Sigmoid colon (tissue), 7 donors: ENCODE data around the gene CBX2. TPM values are rescaled to one million over a fixed set of nuclear protein-coding genes. Genes with fewer than 3 reads are reported as not detected.

Source experiments
- DNase-seq: peaks from one replicate; pipeline ENCODE4 v3.0.0-alpha.2; 2019
- H3K27ac ChIP-seq, 4 donors: fragments of 200-600 bp; sonication (generic); one replicate each; pipeline ENCODE4 v1.5.1; 2016 to 2019; ENCODE audit warnings: mild to moderate bottlenecking in 1 of 4
- H3K27me3 ChIP-seq, 3 donors: fragments of 200-600 bp; sonication (generic); one replicate each; pipeline ENCODE4 v1.5.1; 2019; ENCODE audit warnings: mild to moderate bottlenecking in 1 of 3
- H3K36me3 ChIP-seq, 4 donors: fragments of 200-600 bp; sonication (generic); one replicate each; pipeline ENCODE4 v1.5.1; 2016 to 2019
- H3K4me1 ChIP-seq, 4 donors: fragments of 200-600 bp; sonication (generic); one replicate each; pipeline ENCODE4 v1.5.1; 2017 to 2019
- H3K4me3 ChIP-seq, 4 donors: fragments of 200-600 bp; sonication (generic); one replicate each; pipeline ENCODE4 v1.5.1; 2017 to 2019; ENCODE audit warnings: mild to moderate bottlenecking in 2 of 4, moderate library complexity in 1 of 4
- H3K9me3 ChIP-seq, 4 donors: fragments of 200-600 bp in 3 of 4; sonication (generic) in 3 of 4; one replicate each; pipeline versions ENCODE4 v1.5.1 to v1.6.1; 2013 to 2019
- EP300 ChIP-seq, 4 donors: sonication (generic); formaldehyde crosslinking; IDR thresholded peaks; one replicate each; pipeline ENCODE4 v1.6.1; 2017; ENCODE audit warnings: antibody characterized with exemption in 4 of 4
- POLR2A ChIP-seq, 2 donors: fragments of 450-650 bp; IDR thresholded peaks; one replicate each; pipeline ENCODE4 v1.6.1; 2016; ENCODE audit warnings: antibody characterized with exemption in 2 of 2, mild to moderate bottlenecking in 2 of 2, moderate library complexity in 2 of 2
- POLR2AphosphoS5 ChIP-seq, 4 donors: sonication (generic); formaldehyde crosslinking; IDR thresholded peaks; one replicate each; pipeline ENCODE4 v1.6.1; 2017; ENCODE audit warnings: antibody characterized with exemption in 4 of 4
- WGBS, 2 donors: extraction: QIAGEN DNeasy Blood & Tissue Kit; methylation state at CpG; one replicate each; pipeline ENCODE4 v1.1.7; 2013; 5-methylcytosine and 5-hydroxymethylcytosine counted together
- intact Hi-C: fragments of 100-400 bp; cut with DNase I; formaldehyde crosslinking; loops from one replicate; pipeline ENCODE4 v1.15.1; 2023
- polyA plus RNA-seq, 3 donors: library from polyadenylated mRNA; stranded (reverse); fragments of 200-250 nt; gene quantifications; one replicate each; pipeline ENCODE4 v1.2.3, GENCODE V29; 2013
- total RNA-seq, 4 donors: library from RNA; depleted of rRNA; stranded (reverse); fragments of >200 nt; gene quantifications; one replicate each; pipeline ENCODE4 v1.1.0, GENCODE V29; 2016
- TF ChIP-seq, protein P1 (sequence below), 4 experiments: fragments of 450-650 bp in 3 of 4; fragments of 200-600 bp in 1 of 4; IDR thresholded peaks; one replicate each; pipeline ENCODE4 v1.5.1; 2016 to 2019; ENCODE audit warnings: antibody characterized with exemption in 4 of 4, mild to moderate bottlenecking in 3 of 4, moderate library complexity in 2 of 4
- donor health status: healthy with polysubstance abuse.
- donor health status: Bipolar disorder and iron deficiency.
- donor health status: healthy.

CBX2 gene
- total and polyA plus RNA-seq, 7 donors = under 0.01 to 2.0 (median 0.34) TPM; not detected in 1

DNA sequence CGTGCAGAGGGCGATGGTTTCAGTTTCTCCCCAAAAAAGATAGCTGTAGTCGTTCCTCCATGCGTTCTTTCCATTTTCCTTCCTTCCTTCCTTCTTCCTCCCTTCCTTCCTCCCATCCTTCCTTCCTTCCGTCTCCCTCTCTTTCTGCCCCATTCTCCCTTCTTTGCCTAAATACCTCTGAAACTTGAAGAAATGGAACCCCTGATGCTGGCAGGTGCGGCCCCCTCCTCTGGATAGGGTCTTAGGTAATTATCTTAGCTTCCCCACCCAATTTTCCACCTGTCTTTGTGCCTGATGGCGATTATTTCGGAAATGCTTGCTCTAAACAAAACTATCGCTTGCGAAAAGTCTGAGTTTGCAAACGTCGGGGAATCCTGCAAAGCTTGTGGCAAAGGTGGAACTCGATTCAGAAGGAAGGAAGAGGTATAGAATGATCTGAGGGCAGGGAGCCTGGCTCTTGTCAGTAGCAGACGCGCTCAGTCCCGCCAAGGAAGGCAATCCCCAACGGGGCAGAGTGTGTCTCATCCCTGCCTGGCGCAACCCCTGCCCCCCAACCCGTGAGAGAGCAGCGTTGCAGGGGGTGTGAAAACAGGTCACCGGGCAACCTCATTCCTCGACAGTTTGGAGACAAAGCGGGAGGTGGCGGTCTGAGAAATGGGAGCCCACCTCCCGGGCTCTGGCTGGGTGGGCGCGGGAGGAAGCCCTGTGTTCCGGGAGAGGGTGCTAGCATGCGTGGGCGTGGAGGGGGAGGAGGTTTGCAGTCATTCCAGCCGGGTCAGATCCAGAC, 21.8 kb downstream of the CBX2 start:
- no peak for DNase-seq
- Histone ChIP-seq H3K9me3 (no peaks in the 10 kb centered on the region), H3K27ac (no peak overlapping the region), H3K36me3 (no peaks in the 10 kb centered on the region), H3K4me3 (no peak overlapping the region), H3K4me1 (peaks cover 0 to 82% (median 52%) of the 10 kb centered on the region in 4 donors), H3K27me3 (peaks cover 70 to 77% (median 75%) of the 10 kb centered on the region in 3 donors)
- WGBS, 2 donors = 4 to 5% methylated on average over 31 of the region's 31 CpGs
- TF ChIP-seq POLR2AphosphoS5 (IDR thresholded peaks at IDR 0.05) (peak in 1 of 4 donors; percentile 6), EP300 (IDR thresholded peaks at IDR 0.05) (no peak)
- intact Hi-C loops = no loop called here

DNA sequence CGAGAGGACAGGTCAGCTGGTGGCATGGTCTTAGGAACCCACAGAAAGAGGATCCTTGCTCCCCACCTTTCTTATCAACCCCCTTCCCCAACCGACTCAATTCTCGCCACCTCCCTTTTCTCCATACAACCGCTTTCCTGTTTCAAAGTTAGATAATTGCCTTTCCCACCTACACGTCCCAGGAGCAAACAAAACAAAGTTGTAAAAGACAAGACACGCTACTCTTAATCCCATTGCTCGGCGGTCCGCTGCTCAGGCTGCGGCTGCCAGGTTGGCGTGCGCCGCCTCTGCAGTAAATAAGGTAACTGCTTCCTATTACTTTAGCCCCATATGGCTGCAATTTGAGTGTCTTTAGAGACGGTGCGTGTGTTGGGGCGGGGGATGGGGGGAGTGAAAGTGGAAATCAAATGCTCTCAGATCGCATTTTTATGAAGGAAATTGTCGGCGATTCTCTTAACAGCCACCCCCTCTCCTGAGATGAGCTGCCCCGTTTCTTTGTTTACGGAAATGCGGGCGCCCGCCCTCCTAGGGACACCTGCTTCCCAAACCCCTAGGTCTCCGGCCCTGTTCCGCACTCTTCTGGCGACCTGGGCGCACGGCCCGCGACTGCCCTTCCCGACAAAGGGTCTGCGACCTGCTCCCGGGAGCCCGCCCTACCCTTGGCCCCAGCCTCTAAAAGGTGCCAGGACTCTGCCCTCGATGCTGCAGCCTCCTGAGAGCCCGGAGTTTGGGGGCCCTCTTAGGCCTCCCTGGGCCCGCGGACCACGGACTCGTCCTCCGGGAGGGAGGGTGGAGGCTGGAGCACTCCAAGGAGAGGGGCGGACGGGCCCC, 22.6 kb downstream of the CBX2 start:
- Histone ChIP-seq H3K27ac (no peak overlapping the region), H3K4me3 (no peak overlapping the region), H3K36me3 (no peaks in the 10 kb centered on the region), H3K27me3 (peaks cover 78 to 81% (median 79%) of the 10 kb centered on the region in 3 donors), H3K4me1 (peaks cover 0 to 76% (median 52%) of the 10 kb centered on the region in 4 donors), H3K9me3 (no peaks in the 10 kb centered on the region)
- DNase-seq = no peak
- intact Hi-C loops = no loop called here
- TF ChIP-seq POLR2A (IDR thresholded peaks at IDR 0.05) (no peak), POLR2AphosphoS5 (IDR thresholded peaks at IDR 0.05) (peak in 1 of 4 donors; percentile 5), EP300 (IDR thresholded peaks at IDR 0.05) (no peak)
- TF ChIP-seq, protein P1, sequence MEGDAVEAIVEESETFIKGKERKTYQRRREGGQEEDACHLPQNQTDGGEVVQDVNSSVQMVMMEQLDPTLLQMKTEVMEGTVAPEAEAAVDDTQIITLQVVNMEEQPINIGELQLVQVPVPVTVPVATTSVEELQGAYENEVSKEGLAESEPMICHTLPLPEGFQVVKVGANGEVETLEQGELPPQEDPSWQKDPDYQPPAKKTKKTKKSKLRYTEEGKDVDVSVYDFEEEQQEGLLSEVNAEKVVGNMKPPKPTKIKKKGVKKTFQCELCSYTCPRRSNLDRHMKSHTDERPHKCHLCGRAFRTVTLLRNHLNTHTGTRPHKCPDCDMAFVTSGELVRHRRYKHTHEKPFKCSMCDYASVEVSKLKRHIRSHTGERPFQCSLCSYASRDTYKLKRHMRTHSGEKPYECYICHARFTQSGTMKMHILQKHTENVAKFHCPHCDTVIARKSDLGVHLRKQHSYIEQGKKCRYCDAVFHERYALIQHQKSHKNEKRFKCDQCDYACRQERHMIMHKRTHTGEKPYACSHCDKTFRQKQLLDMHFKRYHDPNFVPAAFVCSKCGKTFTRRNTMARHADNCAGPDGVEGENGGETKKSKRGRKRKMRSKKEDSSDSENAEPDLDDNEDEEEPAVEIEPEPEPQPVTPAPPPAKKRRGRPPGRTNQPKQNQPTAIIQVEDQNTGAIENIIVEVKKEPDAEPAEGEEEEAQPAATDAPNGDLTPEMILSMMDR (IDR thresholded peaks at IDR 0.05) = no peak
- 1 to 2% methylated on average over 44 of the region's 44 CpGs for WGBS, 2 donors

DNA sequence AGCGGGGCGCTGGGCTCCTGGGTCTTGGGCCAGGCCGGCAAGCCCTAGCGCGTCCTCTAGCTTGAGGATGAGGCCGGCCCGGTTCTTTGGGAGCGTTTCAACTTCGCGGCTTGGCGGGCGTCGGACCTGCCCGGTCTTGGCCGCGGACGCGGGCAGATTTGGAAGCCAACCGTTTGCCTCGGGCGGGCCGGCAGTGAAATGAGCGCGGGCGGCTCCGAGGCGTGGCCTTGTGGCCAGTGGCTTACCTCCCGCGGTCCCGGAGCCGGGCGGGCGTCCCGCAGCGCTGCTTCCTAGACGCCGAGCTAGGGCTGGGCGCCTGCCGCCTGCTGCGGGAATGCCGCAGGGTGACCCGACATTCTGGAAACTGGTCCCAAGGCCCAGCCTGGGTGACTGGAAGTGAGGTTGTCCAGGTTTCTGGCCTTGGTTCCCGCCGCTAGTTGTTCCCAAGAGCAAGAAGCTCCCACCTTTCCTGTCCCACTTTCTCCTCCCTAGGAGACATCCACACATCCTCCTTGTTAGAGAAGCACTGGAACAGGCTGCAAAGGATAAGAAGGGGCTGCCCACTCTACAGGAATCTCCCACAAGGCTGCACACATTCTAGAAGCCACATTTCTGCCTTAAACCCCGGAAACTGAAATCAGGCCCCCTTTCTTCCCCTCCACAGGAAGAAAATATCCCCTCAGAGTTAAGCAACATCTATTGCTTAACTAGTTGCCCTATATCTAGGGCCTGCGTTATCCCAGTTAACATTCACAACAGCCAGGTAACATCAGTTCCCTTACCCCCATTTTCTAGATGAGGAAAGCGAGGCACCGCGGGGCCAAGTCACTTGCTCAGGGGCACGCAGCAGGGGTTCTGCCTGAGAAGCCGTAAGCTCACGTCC, 23.4 kb downstream of the CBX2 start:
- 6% methylated on average over 52 of the region's 52 CpGs for WGBS, 2 donors
- no peak overlapping the region for H3K27ac ChIP-seq
- H3K4me1 ChIP-seq = peaks cover 0 to 69% (median 46%) of the 10 kb centered on the region in 4 donors
- DNase-seq = no peak
- no peaks in the 10 kb centered on the region for H3K9me3 ChIP-seq
- intact Hi-C loops = no loop called here
- H3K36me3 ChIP-seq = no peaks in the 10 kb centered on the region
- H3K4me3 ChIP-seq = no peak overlapping the region
- H3K27me3 ChIP-seq = peaks cover 86 to 89% (median 87%) of the 10 kb centered on the region in 3 donors
- peak in 1 of 4 donors; percentile 4 for TF ChIP-seq POLR2AphosphoS5 (IDR thresholded peaks at IDR 0.05)
- TF ChIP-seq, protein P1 (IDR thresholded peaks at IDR 0.05) = no peak

DNA sequence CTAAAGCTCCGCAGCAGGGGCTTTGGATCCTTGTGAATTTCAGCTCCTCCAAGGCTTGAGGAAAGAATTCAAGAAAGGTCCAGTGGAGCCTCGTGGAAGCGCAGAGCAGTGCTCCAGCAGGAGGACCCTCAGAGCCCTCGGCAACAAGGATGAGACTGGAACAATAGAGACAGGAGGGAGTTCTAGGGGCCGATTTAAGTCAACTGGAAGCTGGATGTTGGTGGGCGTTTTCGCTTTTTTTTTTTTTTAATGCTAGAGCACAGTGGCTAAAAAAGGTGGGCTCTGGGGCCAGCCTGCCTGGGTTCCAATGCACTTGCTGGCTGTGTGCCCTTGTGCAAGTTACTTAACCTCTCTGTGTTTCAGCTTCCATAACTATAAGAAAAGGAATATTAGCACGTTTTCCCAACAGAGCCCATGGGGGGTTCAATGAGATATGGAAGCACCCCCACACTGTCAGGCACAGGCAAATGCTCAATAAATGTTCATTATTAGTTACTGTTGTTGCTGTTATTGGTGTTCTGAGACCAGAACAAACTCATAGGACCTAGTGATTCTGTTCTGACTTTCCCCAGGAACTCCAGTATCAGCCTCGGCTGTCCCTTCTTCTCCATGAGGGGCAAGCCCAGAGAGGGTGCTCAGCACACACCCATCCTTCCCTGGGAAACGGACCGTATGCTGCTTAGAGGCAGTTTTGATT, 24.2 kb downstream of the CBX2 start:
- no peak overlapping the region for H3K27ac ChIP-seq
- peaks cover 0 to 65% (median 44%) of the 10 kb centered on the region in 4 donors for H3K4me1 ChIP-seq
- intact Hi-C loops = no loop called here
- 14 to 15% methylated on average over 11 of the region's 11 CpGs for WGBS, 2 donors
- no peak for TF ChIP-seq EP300 (IDR thresholded peaks at IDR 0.05)
- TF ChIP-seq POLR2A (IDR thresholded peaks at IDR 0.05) = no peak
- TF ChIP-seq, protein P1 (IDR thresholded peaks at IDR 0.05) = no peak
- TF ChIP-seq POLR2AphosphoS5 (IDR thresholded peaks at IDR 0.05) = no peak
- H3K9me3 ChIP-seq = no peaks in the 10 kb centered on the region
- peaks cover 89 to 97% (median 94%) of the 10 kb centered on the region in 3 donors for H3K27me3 ChIP-seq
- no peaks in the 10 kb centered on the region for H3K36me3 ChIP-seq
- DNase-seq = no peak
- H3K4me3 ChIP-seq = no peak overlapping the region
